Activated T-cell treated with anti-CD3 and anti-CD28 coated beads, Interleukin-2, amount 50 U/mL, for 24 hours (primary cell): ENCODE results near the gene CIB4.
A peak's percentile ranks its signal among the peaks of the same experiment; 100 is the strongest.

Experiments used
- DNase-seq: peaks from one replicate; pipeline ENCODE4 v3.0.0-alpha.2; 2020
- H3K27ac Mint-ChIP-seq: 2 replicates; pipeline ENCODE4 v1.8.0; 2020; ENCODE audit warnings: mild to moderate bottlenecking, mixed read lengths
- H3K27me3 Mint-ChIP-seq: 2 replicates; pipeline ENCODE4 v1.8.0; 2020; ENCODE audit warnings: mixed read lengths
- H3K36me3 Mint-ChIP-seq: 2 replicates; pipeline ENCODE4 v1.8.0; 2020; ENCODE audit warnings: low read depth, mixed read lengths
- H3K4me1 Mint-ChIP-seq: 2 replicates; pipeline ENCODE4 v1.8.0; 2020; ENCODE audit warnings: low read depth, mixed read lengths
- H3K4me3 Mint-ChIP-seq: 2 replicates; pipeline ENCODE4 v1.8.0; 2020; ENCODE audit warnings: mild to moderate bottlenecking, moderate library complexity, mixed read lengths
- H3K9me3 Mint-ChIP-seq: 2 replicates; pipeline ENCODE4 v1.8.0; 2020; ENCODE audit warnings: mixed read lengths

CIB4 gene

GRCh38 chr2:26640331-26640745 is 828 bp downstream of the CIB4 start:
- DNase-seq = peak; percentile 8
- Mint-ChIP-seq H3K9me3 (no peaks in the 10 kb centered on the region), H3K4me1 (no peaks in the 10 kb centered on the region), H3K4me3 (no peak overlapping the region), H3K27me3 (peaks cover 41% of the 10 kb centered on the region), H3K36me3 (no peaks in the 10 kb centered on the region), H3K27ac (no peak overlapping the region)

DNA sequence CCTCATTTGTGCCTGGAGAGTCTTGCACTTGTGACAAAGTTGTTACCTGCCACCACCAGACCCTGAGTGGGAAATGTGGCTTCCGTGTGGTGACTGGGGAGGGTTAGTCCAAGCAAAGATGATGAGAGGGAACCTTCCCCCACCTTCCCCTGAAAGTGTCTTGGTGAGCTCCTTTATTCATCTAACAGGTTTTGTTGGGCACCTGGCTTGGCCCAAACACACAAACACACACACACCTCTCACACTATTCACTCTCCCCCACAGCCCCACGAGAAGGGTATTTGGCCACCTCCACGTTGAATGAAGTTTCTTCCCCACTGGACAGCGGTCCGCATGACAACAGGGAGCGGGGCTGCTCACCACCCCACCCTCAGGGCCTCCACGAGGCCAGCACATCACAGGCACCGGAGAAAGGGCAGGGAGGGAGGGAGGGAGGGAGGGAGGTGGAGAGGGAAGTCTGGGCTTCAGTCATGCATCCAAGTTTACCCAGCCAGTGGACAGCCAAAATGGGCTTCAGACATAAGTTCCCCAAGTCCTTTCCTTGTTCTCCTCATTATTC is 1.4 kb downstream of the CIB4 start:
- Mint-ChIP-seq H3K9me3 (no peaks in the 10 kb centered on the region), H3K4me3 (no peak overlapping the region), H3K4me1 (no peaks in the 10 kb centered on the region), H3K27ac (no peak overlapping the region), H3K36me3 (no peaks in the 10 kb centered on the region), H3K27me3 (peaks cover 36% of the 10 kb centered on the region)
- DNase-seq = no peak

DNA sequence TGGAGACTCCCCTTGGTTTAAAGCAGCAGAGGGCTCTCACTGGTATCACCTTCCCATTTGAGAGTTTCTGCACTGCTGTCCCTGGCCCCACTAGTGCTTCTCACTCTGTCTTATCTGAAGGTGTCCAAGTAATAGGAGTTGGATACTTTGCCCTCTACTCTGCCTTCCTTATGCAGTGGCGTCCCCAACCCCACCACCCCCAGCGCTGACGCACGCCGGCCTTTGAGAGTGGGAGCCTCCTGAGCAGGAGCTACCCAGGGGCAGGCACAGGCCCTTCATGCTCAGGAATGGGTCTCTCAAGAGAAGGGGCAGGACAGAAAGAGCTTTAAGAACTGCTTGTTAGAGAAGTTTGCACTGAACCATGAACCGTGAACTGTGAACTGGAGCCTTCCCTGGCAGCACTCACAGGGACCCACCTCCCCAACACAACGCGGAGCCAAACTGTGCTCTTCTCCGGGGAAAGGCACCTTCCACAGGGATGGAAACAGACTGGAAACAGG is 3.3 kb downstream of the CIB4 start:
- H3K27ac Mint-ChIP-seq = no peak overlapping the region
- H3K4me3 Mint-ChIP-seq = no peak overlapping the region
- no peaks in the 10 kb centered on the region for H3K4me1 Mint-ChIP-seq
- no peaks in the 10 kb centered on the region for H3K36me3 Mint-ChIP-seq
- H3K9me3 Mint-ChIP-seq = no peaks in the 10 kb centered on the region
- peaks cover 26% of the 10 kb centered on the region for H3K27me3 Mint-ChIP-seq
- DNase-seq = no peak

- peaks cover 19% of the 10 kb centered on the region for H3K27me3 Mint-ChIP-seq
- no peaks in the 10 kb centered on the region for H3K36me3 Mint-ChIP-seq
- no peak overlapping the region for H3K27ac Mint-ChIP-seq
- no peak overlapping the region for H3K4me3 Mint-ChIP-seq
- H3K4me1 Mint-ChIP-seq = no peaks in the 10 kb centered on the region
- H3K9me3 Mint-ChIP-seq = no peaks in the 10 kb centered on the region
- no peak for DNase-seq
These were observed 4.2 kb downstream of the CIB4 start for GRCh38 chr2:26636935-26637334.

GRCh38 chr2:26635401-26635800 is 5.8 kb downstream of the CIB4 start:
- no peak for DNase-seq
- Mint-ChIP-seq H3K27me3 (peaks cover 6% of the 10 kb centered on the region), H3K4me3 (no peak overlapping the region), H3K4me1 (no peaks in the 10 kb centered on the region), H3K36me3 (no peaks in the 10 kb centered on the region), H3K27ac (no peak overlapping the region), H3K9me3 (no peaks in the 10 kb centered on the region)

GRCh38 chr2:26634636-26635230 is 6.4 kb downstream of the CIB4 start:
- H3K9me3 Mint-ChIP-seq = no peaks in the 10 kb centered on the region
- no peaks in the 10 kb centered on the region for H3K36me3 Mint-ChIP-seq
- H3K27ac Mint-ChIP-seq = no peak overlapping the region
- no peak overlapping the region for H3K4me3 Mint-ChIP-seq
- no peaks in the 10 kb centered on the region for H3K4me1 Mint-ChIP-seq
- peaks cover 2% of the 10 kb centered on the region for H3K27me3 Mint-ChIP-seq
- no peak for DNase-seq

DNA sequence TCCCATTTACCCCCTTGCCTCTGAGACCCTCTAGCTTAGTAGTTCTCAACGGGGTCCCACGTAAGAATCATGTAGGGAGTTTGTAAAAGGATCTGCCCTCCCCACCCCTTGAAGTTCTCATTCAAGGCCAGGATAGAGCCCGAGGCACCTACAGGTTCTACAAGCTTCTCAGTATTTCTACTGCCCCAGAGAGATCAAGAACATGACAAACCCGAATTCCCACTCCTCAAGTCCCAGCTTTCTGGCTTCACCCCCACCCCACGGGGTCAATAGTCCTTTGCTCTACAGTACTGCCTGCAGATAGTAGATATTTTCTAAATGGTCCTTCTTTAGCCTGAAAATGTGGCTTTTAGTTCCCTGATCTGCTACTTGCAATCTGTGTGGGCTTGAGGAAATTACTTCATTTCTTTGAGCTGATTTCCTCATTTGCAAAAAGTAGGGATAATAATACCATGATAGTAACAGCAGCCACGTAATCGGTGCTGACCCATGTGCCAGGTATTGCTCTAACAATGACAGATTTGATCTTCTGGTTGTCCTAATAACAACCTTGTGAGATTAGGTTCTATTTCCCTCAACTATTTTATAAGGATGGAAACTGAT is 7.1 kb downstream of the CIB4 start:
- Mint-ChIP-seq H3K27ac (no peak overlapping the region), H3K4me1 (no peaks in the 10 kb centered on the region), H3K4me3 (no peak overlapping the region), H3K27me3 (no peaks in the 10 kb centered on the region), H3K36me3 (no peaks in the 10 kb centered on the region), H3K9me3 (no peaks in the 10 kb centered on the region)
- DNase-seq = no peak

GRCh38 chr2:26633351-26633945 is 7.7 kb downstream of the CIB4 start:
- H3K4me3 Mint-ChIP-seq = no peak overlapping the region
- DNase-seq = no peak
- no peaks in the 10 kb centered on the region for H3K4me1 Mint-ChIP-seq
- H3K27me3 Mint-ChIP-seq = no peaks in the 10 kb centered on the region
- no peaks in the 10 kb centered on the region for H3K36me3 Mint-ChIP-seq
- H3K27ac Mint-ChIP-seq = no peak overlapping the region
- H3K9me3 Mint-ChIP-seq = no peaks in the 10 kb centered on the region

DNA sequence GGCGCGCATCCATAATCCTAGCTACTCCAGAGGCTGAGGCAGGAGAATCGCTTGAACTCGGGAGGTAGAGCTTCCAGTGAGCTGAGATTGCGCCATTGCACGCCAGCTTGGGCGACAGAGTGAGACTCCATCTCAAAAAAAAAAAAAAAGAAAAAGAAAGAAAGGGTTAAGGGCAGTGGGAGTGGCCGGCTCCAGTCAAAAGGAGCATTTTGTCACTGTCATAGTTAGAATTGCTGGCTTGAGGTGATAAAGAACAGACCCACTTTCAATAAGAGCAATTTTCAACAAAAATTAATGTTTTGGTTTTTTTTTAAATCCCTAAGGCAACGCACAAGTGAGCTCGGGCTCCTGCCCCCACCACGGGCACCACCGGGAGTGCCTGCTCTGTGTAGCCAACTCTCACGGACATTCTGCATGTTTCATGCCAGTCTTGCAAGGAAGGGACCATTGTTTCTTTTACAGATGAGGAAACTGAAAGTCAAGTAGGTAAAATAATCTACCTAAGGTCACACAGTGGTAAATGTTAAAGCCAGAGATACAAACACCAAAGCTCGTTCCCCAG is 8.5 kb downstream of the CIB4 start:
- no peak for DNase-seq
- H3K36me3 Mint-ChIP-seq = no peaks in the 10 kb centered on the region
- H3K4me1 Mint-ChIP-seq = no peaks in the 10 kb centered on the region
- no peak overlapping the region for H3K4me3 Mint-ChIP-seq
- H3K9me3 Mint-ChIP-seq = no peaks in the 10 kb centered on the region
- no peak overlapping the region for H3K27ac Mint-ChIP-seq
- no peaks in the 10 kb centered on the region for H3K27me3 Mint-ChIP-seq

DNA sequence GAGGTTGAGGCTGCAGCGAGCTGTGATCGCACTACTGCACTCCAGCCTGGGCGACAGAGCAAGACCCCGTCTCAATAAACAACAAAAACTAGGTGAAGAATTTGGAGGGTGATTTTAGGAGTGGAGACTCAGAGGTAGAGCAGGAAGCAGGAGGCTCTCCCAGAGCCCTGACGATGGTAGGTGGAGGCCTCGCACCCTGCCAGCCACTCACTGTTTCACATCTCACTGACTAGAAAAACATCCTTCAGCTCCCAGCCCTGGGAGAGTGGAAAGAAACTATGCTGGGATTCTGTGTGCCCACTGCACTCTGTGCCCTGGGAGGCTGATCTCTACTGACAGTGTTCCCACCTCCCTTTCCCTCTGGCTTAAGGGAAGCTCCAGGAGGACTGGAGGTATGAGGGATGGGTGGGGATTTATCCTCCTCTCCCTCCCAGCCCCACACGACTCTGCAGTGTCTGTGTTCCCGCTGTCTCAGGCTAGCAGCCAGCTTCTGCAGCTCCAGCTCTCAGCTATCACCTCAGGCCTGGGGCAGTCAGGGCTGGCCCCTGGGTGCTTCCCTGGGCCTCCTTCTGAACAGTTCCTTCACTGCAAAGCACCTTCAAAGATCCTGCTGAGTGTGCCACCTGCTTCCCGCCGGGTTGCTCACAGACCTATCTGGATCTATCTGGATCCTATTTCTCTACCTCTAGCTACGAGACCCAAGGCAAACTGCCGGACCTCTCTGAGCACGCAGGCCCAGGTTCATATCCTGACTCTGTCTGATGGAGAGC is 9.6 kb downstream of the CIB4 start:
- Mint-ChIP-seq H3K4me3 (no peak overlapping the region), H3K27ac (no peak overlapping the region), H3K9me3 (no peaks in the 10 kb centered on the region), H3K4me1 (no peaks in the 10 kb centered on the region), H3K27me3 (no peaks in the 10 kb centered on the region), H3K36me3 (no peaks in the 10 kb centered on the region)
- no peak for DNase-seq

GRCh38 chr2:26630669-26631360 is 10.4 kb downstream of the CIB4 start:
- Mint-ChIP-seq H3K4me3 (no peak overlapping the region), H3K27ac (no peak overlapping the region), H3K9me3 (no peaks in the 10 kb centered on the region), H3K36me3 (no peaks in the 10 kb centered on the region), H3K27me3 (no peaks in the 10 kb centered on the region), H3K4me1 (no peaks in the 10 kb centered on the region)
- DNase-seq = no peak

GRCh38 chr2:26630235-26630634 is 10.9 kb downstream of the CIB4 start:
- no peaks in the 10 kb centered on the region for H3K36me3 Mint-ChIP-seq
- H3K27ac Mint-ChIP-seq = no peak overlapping the region
- H3K27me3 Mint-ChIP-seq = no peaks in the 10 kb centered on the region
- no peaks in the 10 kb centered on the region for H3K4me1 Mint-ChIP-seq
- H3K4me3 Mint-ChIP-seq = no peak overlapping the region
- no peaks in the 10 kb centered on the region for H3K9me3 Mint-ChIP-seq
- no peak for DNase-seq

DNA sequence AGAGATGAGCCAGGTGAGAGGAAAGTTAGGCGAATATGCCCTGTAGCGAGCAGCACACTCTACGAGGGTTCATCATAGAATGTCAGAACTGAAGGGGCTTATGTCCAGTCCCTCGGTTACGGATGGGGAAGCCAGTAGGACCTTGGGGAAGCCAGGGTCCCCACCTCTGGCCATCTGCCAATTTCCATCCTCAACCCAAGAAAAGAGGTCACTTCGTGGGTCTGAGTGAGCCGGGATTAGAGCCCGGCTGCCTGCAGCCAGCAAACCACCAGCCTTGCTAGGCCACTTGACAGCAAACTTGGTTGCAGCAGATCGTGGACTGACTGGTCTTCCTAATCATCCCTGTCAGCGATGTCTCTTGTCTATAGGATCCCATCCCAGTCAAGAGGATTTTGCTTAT is 11.4 kb downstream of the CIB4 start:
- DNase-seq = no peak
- H3K27me3 Mint-ChIP-seq = no peaks in the 10 kb centered on the region
- no peak overlapping the region for H3K27ac Mint-ChIP-seq
- no peaks in the 10 kb centered on the region for H3K9me3 Mint-ChIP-seq
- no peaks in the 10 kb centered on the region for H3K36me3 Mint-ChIP-seq
- H3K4me1 Mint-ChIP-seq = no peaks in the 10 kb centered on the region
- H3K4me3 Mint-ChIP-seq = no peak overlapping the region

DNA sequence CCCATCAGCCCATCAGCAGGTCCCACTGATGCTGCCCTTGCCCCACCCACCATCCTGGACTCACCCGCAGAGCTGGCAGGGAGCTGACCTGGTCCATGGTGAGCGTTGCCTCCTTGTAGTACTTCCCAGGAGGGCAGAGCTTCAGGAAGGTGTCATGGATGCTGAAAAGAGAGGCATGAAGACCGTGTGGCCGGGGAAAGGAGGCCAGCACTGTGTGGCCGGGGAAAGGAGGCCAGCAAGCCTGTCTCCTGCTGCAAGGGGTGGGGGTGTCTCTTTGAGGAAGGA is 11.9 kb downstream of the CIB4 start:
- Mint-ChIP-seq H3K27me3 (no peaks in the 10 kb centered on the region), H3K4me3 (no peak overlapping the region), H3K36me3 (no peaks in the 10 kb centered on the region), H3K4me1 (no peaks in the 10 kb centered on the region), H3K9me3 (no peaks in the 10 kb centered on the region), H3K27ac (no peak overlapping the region)
- no peak for DNase-seq
